C4-2B (cell line): ENCODE measurements around the gene NDUFA13.

ENCODE experiments used
- H3K27ac ChIP-seq: fragments of 450-650 bp; 2 replicates; pipeline ENCODE4 v1.5.1; 2017
- ZFX ChIP-seq: fragments of 450-650 bp; IDR thresholded peaks from 2 replicates; pipeline ENCODE4 v1.6.1; 2017
- TF ChIP-seq, protein P1 (sequence below): fragments of 450-650 bp; conservative IDR thresholded peaks from 2 replicates; pipeline ENCODE4 v1.5.1; 2017; ENCODE audit warnings: mild to moderate bottlenecking

Gene NDUFA13

DNA sequence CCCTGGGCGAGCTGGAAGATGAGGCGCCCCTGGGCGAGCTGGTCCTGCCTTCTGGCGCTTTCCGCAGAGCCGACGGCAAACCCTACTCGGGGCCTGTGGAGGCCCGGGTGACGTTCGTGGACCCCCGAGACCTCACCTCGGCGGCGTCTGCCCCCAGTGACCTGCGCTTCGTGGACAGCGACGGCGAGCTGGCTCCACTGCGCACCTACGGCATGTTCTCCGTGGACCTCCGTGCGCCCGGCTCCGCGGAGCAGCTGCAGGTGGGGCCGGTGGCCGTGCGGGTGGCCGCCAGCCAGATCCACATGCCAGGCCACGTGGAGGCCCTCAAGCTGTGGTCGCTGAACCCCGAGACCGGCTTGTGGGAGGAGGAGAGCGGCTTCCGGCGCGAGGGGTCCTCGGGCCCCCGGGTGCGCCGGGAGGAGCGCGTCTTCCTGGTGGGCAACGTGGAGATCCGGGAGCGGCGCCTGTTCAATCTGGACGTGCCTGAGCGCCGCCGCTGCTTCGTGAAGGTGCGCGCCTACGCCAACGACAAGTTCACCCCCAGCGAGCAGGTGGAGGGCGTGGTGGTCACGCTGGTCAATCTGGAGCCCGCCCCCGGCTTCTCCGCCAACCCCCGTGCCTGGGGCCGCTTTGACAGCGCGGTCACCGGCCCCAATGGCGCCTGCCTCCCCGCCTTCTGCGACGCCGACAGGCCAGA lies 28.4 kb downstream of the NDUFA13 start:
- H3K27ac ChIP-seq = no peak overlapping the region
- TF ChIP-seq, protein P1, sequence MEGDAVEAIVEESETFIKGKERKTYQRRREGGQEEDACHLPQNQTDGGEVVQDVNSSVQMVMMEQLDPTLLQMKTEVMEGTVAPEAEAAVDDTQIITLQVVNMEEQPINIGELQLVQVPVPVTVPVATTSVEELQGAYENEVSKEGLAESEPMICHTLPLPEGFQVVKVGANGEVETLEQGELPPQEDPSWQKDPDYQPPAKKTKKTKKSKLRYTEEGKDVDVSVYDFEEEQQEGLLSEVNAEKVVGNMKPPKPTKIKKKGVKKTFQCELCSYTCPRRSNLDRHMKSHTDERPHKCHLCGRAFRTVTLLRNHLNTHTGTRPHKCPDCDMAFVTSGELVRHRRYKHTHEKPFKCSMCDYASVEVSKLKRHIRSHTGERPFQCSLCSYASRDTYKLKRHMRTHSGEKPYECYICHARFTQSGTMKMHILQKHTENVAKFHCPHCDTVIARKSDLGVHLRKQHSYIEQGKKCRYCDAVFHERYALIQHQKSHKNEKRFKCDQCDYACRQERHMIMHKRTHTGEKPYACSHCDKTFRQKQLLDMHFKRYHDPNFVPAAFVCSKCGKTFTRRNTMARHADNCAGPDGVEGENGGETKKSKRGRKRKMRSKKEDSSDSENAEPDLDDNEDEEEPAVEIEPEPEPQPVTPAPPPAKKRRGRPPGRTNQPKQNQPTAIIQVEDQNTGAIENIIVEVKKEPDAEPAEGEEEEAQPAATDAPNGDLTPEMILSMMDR = no peak
- no peak for TF ChIP-seq ZFX

GRCh38 chr19:19544954-19545591 lies 29.0 kb downstream of the NDUFA13 start:
- TF ChIP-seq, protein P1 = no peak
- TF ChIP-seq ZFX = no peak
- no peak overlapping the region for H3K27ac ChIP-seq

GRCh38 chr19:19545707-19546106 lies 29.7 kb downstream of the NDUFA13 start:
- TF ChIP-seq, protein P1 = no peak
- no peak for TF ChIP-seq ZFX
- H3K27ac ChIP-seq = no peak overlapping the region

DNA sequence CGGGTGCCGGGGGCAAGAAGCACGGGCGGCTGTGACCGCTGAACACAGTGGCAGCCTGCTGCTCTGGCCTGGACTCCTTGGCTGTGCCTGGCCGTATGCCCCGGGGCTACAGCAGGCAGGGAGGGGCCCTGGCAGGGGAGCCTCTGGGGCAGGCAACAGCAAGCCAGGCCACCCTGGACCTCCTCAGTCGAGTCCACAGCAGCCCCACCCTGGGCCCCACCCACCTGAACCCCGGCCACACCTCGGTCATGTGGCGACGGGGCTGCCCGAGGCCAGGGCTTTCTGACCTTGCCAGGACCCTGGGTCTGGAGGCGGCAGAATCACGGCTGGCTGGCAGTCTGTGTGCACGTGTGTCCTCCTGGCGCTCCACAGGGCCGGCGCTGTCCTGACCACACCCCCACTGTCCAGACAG lies 30.7 kb downstream of the NDUFA13 start:
- TF ChIP-seq ZFX = no peak
- TF ChIP-seq, protein P1 = no peak
- H3K27ac ChIP-seq = no peak overlapping the region

DNA sequence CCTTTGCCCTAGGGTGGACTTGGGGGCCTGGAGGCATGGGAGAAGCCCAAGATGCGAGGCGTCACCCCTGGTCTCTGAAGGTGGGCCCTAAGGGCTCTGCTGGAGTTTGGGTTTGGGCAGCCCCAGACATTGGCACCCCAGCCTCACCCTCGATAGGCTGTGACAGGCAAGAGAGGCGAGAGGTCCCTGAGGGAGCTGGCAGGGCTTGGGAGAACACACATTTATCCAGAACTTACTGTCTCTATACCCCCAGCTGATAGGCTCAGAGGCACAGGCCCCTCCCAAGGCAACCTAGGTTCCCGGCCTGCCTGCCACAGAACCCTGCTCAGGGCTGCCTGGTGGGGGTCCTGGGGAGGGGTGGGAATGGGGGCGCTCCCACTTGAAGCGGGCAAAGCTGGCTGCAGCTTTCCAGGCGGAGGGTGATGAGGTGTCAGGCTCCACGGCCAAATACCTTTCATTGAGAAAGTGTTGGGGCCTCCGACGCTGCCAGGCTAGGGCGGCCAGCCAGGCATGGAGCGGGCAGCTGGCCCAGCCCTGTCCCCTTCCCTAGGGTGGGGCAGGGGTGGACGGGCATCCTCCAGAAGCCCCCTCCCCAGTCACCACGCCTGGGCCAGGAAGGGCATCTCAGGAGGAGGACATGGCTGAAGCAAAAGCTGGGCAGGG lies 31.8 kb downstream of the NDUFA13 start:
- no peak overlapping the region for H3K27ac ChIP-seq
- TF ChIP-seq, protein P1 = no peak
- TF ChIP-seq ZFX = no peak

DNA sequence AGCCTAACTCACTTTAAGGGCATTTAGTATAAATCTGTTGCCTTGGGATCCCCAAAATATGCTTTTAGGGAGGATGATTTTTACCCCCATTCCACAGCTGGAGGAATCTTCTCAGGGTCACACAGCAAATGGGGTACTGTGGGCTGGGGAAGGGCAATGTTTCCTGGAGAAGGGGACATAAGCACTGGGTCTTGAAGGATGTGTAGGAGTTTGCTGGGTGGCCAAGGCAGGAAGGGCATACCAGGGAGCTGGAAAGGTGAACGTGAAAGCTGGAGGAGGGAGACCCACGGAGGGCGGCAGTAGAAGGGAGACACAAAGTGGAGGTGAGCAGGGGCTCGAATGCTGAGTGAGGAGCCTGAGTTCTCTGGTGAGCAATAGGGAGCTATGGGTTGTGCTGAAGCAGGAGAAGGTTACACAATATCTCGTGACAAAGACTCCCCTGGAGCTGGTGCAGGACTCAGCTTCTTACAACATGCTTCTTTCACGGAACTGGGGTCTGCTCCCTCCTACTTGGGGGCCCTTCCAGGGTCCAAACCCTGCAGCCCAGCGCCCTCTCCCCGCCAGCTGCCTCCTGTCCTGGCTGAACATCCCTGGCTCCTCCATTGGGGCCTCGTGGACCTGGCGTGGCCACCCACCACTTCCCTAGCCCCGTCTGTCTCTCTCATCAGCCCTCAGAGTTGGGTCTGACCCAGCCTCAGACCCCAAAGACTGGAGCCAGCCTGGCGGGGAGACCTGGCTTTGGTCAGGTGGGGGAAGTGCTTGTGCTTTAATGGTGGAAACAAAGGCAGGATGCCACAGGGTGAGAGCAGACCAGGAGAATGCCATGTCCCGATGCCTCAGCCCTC lies 33.1 kb downstream of the NDUFA13 start:
- TF ChIP-seq, protein P1 = no peak
- TF ChIP-seq ZFX = no peak

More for the DNA sequence above, 33.1 kb downstream of the NDUFA13 start:
- H3K27ac ChIP-seq = no peak overlapping the region
